K562 (cell line): Measurements from ENCODE around the gene PMM1. TPM values are rescaled to one million over a fixed set of nuclear protein-coding genes. Genes with fewer than 3 reads are reported as not detected.

Experiments used
- ATAC-seq: fragments of 200-7000 bp; cut with Tn5 transposase; 3 replicates; pipeline ENCODE4 v1.9.1; 2020; ENCODE audit warnings: moderate library complexity
- BruUV-seq: library from RNA; stranded (reverse); fragments of 400-500 nt; replicated peaks from 2 replicates; lab custom pipeline; 2021; lab: Mats Ljungman, UMichigan
- CTCF ChIA-PET: fragments of 300-600 bp; formaldehyde crosslinking; extraction: SDS; loops from one replicate; lab custom pipeline; 2021; ENCODE audit warnings: low intra/inter-chr PET ratio; lab: Yijun Ruan, JAX
- POLR2A ChIA-PET: fragments of 300-600, 350-650 bp; sonication (Branson Sonifier 250); formaldehyde crosslinking; extraction: SDS; loops from one replicate; lab custom pipeline; 2021; ENCODE audit warnings: antibody characterized with exemption, inconsistent platforms; lab: Yijun Ruan, JAX
- DNase-seq, 4 experiments: peaks; one replicate each; pipeline versions ENCODE4 v3.0.0 to v3.0.0-alpha.2; 2011 to 2018; ENCODE audit warnings: low spot score in 3 of 4, mixed read lengths in 3 of 4; ENCODE audit errors: extremely low read depth in 1 of 4
- FAIRE-seq: peaks from 2 replicates; lab custom pipeline; 2011; peaks lifted over from hg19 to GRCh38; lab: Jason Lieb, UNC
- H2AFZ ChIP-seq: 2 replicates; pipeline ENCODE4 v1.6.0; 2011; ENCODE audit warnings: low read depth, low read length, control low read depth, inconsistent platforms
- H3K27ac ChIP-seq: fragments of 200-600 bp; 3 replicates; pipeline ENCODE4 v1.8.0; 2011; ENCODE audit warnings: low read depth, mild to moderate bottlenecking, control low read depth, inconsistent platforms, low read length, moderate library complexity, mixed read lengths; ENCODE audit errors: extremely low read depth
- H3K27me3 ChIP-seq, 2 experiments: fragments of 300-600 bp in 1 of 2; 2 replicates in 1 of 2; 3 replicates in 1 of 2; pipeline versions ENCODE4 v1.6.0 to v1.8.0; 2011; ENCODE audit warnings: inconsistent platforms in 2 of 2, low read length in 2 of 2, mild to moderate bottlenecking in 1 of 2, mixed read lengths in 1 of 2, moderate library complexity in 1 of 2; ENCODE audit not compliant: control insufficient read depth in 2 of 2, insufficient read depth in 2 of 2
- H3K36me3 ChIP-seq: fragments of 300-600 bp; 3 replicates; pipeline ENCODE4 v1.8.0; 2011; ENCODE audit warnings: mild to moderate bottlenecking, low read length, inconsistent platforms; ENCODE audit not compliant: control insufficient read depth, insufficient read depth
- H3K4me1 ChIP-seq, 2 experiments: fragments of 200-600 bp in 1 of 2; replicated peaks in 1 of 2; 2 replicates in 1 of 2; 3 replicates in 1 of 2; pipeline versions ENCODE4 v1.5.1 to v1.8.0; 2011; ENCODE audit warnings: inconsistent platforms in 2 of 2, low read length in 2 of 2, mild to moderate bottlenecking in 1 of 2, mixed read lengths in 1 of 2, moderate library complexity in 1 of 2; ENCODE audit not compliant: control insufficient read depth in 2 of 2, insufficient read depth in 2 of 2
- H3K4me2 ChIP-seq: 2 replicates; pipeline ENCODE4 v1.6.1; 2011; ENCODE audit warnings: low read length, control low read depth, inconsistent platforms, mixed read lengths; ENCODE audit not compliant: insufficient read depth
- H3K4me3 ChIP-seq: fragments of 200-600 bp; sonication (generic), shearing (Covaris generic); 2 replicates; pipeline ENCODE4 v1.5.1; 2016; ENCODE audit warnings: control low read depth, inconsistent platforms
- H3K79me2 ChIP-seq: fragments of 200-600 bp; 3 replicates; pipeline ENCODE4 v1.8.0; 2011; ENCODE audit warnings: low read length, inconsistent platforms; ENCODE audit not compliant: control insufficient read depth, insufficient read depth
- H3K9ac ChIP-seq, 2 experiments: 2 replicates each; pipeline versions ENCODE4 v1.6.0 to v1.6.1; 2011; ENCODE audit warnings: low read depth in 2 of 2, low read length in 2 of 2, control low read depth in 1 of 2, inconsistent platforms in 1 of 2, mild to moderate bottlenecking in 1 of 2, mixed read lengths in 1 of 2; ENCODE audit not compliant: insufficient read depth in 1 of 2
- H3K9me1 ChIP-seq: one replicate; pipeline ENCODE4 v1.6.0; 2011; ENCODE audit warnings: inconsistent platforms, mild to moderate bottlenecking, low read length, moderate library complexity; ENCODE audit not compliant: control insufficient read depth, insufficient read depth
- H3K9me3 ChIP-seq: replicated peaks from 2 replicates; pipeline ENCODE4 v1.5.1; 2011; ENCODE audit warnings: low read depth, low read length, inconsistent platforms; ENCODE audit not compliant: control insufficient read depth, insufficient read depth
- H4K20me1 ChIP-seq: replicated peaks from 2 replicates; pipeline ENCODE4 v1.6.1; 2011; ENCODE audit warnings: low read length, inconsistent platforms, mixed read lengths; ENCODE audit not compliant: control insufficient read depth, insufficient read depth
- HMG20A ChIP-seq: fragments of 450-650 bp; formaldehyde crosslinking; conservative IDR thresholded peaks from 2 replicates; pipeline ENCODE4 v1.4.0; 2020; ENCODE audit warnings: mild to moderate bottlenecking, mixed read lengths
- ZNF24 ChIP-seq: fragments of 450-650 bp; IDR thresholded peaks from 2 replicates; pipeline ENCODE4 v1.6.1; 2016
- ZNF507 ChIP-seq: conservative IDR thresholded peaks from 2 replicates; pipeline ENCODE4 v1.6.1; 2017; ENCODE audit warnings: missing genetic modification characterization, missing compliant biosample characterization
- WGBS: fragments of 100-300 bp; shearing (Covaris generic); methylation state at CpG from one replicate; pipeline ENCODE4 v1.1.6; 2016; ENCODE audit warnings: low coverage, mixed read lengths; ENCODE audit not compliant: insufficient coverage; ENCODE audit errors: missing lambda C conversion rate; 5-methylcytosine and 5-hydroxymethylcytosine counted together
- in situ Hi-C: fragments of 300-500 bp; cut with MboI; formaldehyde crosslinking; loops from 4 replicates; pipeline ENCODE4 v1.15.0; 2018; ENCODE audit warnings: inconsistent platforms, mixed read lengths
- intact Hi-C: fragments of 100-400 bp; cut with micrococcal nuclease; formaldehyde crosslinking; loops from 2 replicates; pipeline ENCODE4 v1.14.2; 2022
- polyA plus RNA-seq, 8 experiments: library from polyadenylated mRNA; depleted of rRNA in 4 of 8; stranded (reverse) in 5 of 8; unstranded in 3 of 8; fragments of >200 nt; fragmentation: Nextera tagmentation in 2 of 8; fragmentation: Illumina TruSeq in 1 of 8; extraction: Ambion mirVana in 2 of 8; extraction: Trizol in 1 of 8; gene quantifications; 2 replicates each; pipeline versions ENCODE4 v1.2.1 to v1.2.3, GENCODE V29; 2011 to 2014; ENCODE audit warnings: inconsistent platforms in 1 of 8, missing spikeins in 1 of 8
- total RNA-seq, 7 experiments: library from RNA; depleted of rRNA in 6 of 7; stranded (reverse); fragments of >200 nt in 6 of 7; fragmentation: Illumina TruSeq in 2 of 7; extraction: Trizol in 2 of 7; gene quantifications; 2 replicates each; pipeline versions ENCODE4 v1.2.1 to v1.2.3, GENCODE V29; 2011 to 2021; ENCODE audit warnings: low replicate concordance in 1 of 7
- TF ChIP-seq, protein P1 (sequence below), 2 experiments: fragments of 250-450 bp in 1 of 2; fragments of 450-650 bp in 1 of 2; sonication (Bioruptor Pico) in 1 of 2; IDR thresholded peaks; 2 replicates each; pipeline versions ENCODE4 v1.6.1 to v1.8.0; 2016 to 2021; ENCODE audit warnings: mild to moderate bottlenecking in 2 of 2, moderate library complexity in 2 of 2, missing compliant biosample characterization in 1 of 2, missing genetic modification characterization in 1 of 2

Gene PMM1
- total and polyA plus RNA-seq, 9 of the 15 experiments (the other 6 are each of a cell fraction or from before 2014, with no cell fraction given): 10.2 to 31.7 (median 20.3) TPM

DNA sequence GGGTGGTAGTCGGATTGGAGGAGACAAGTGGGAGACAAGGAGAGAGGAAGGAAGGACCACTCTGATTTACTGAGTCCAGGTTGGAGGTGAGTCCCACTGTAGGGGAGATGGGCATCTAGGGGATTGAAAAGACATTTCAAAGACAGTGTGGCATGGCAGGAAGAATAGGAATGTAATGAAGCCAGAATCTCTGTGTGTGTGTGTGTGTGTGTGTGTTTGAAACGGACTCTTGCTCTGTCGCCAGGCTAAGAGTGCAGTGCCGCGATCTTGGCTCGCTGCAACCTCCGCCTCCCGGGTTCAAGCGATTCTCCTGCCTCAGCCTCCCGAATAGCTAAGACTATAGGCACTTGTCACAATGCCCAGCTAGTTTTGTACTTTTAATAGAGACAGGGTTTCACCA is 33.1 kb downstream of the PMM1 start:
- Histone ChIP-seq H3K36me3 (no peaks in the 10 kb centered on the region), H3K4me3 (no peak overlapping the region), H3K9me1 (no peaks in the 10 kb centered on the region)
- DNase-seq: no peak
- TF ChIP-seq ZNF24: no peak
- no peak for TF ChIP-seq HMG20A (CRISPR knock-in tag)
- no peak for TF ChIP-seq ZNF507 (tag)
- TF ChIP-seq, protein P1, sequence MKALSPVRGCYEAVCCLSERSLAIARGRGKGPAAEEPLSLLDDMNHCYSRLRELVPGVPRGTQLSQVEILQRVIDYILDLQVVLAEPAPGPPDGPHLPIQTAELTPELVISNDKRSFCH (CRISPR knock-in tag; IDR thresholded peaks at IDR 0.05): no peak
- TF ChIP-seq, protein P1 (tag; IDR thresholded peaks at IDR 0.05): no peak
- TF ChIP-seq, all 486 proteins: peak for 0
- H3K4me1 ChIP-seq: peaks cover 0 to 21% of the 10 kb centered on the region in 2 experiments; a peak in 2 of 5 replicates
- 70% methylated on average over 10 of the region's 10 CpGs for WGBS
- FAIRE-seq (no peak), ATAC-seq (no peak)
- H3K9ac ChIP-seq: no peak overlapping the region
- BruUV-seq: no TSS peak
- intact Hi-C loops (no loop called here), in situ Hi-C loops (no loop called here)
- ChIA-PET POLR2A (interaction anchor here (0.8 kb wide), 1 partner anchor 13 kb away, joined by 3 read pairs; no protein-coding TSS in a partner anchor), CTCF (no interaction called here)
- no peak overlapping the region for H3K27ac ChIP-seq
- no peaks in the 10 kb centered on the region for H3K27me3 ChIP-seq
- H3K4me2 ChIP-seq: no peak overlapping the region
- H3K79me2 ChIP-seq: no peaks in the 10 kb centered on the region
- H4K20me1 ChIP-seq: no peaks in the 10 kb centered on the region
- H2AFZ ChIP-seq: no peak overlapping the region
- H3K9me3 ChIP-seq: no peaks in the 10 kb centered on the region
